Breast epithelium (tissue), 3 donors: ENCODE results near the gene FAM170B.

Experiments used
- CTCF ChIP-seq, 3 donors: fragments of 450-650 bp; IDR thresholded peaks; one replicate each; pipeline ENCODE4 v1.5.1; 2016 to 2017; ENCODE audit warnings: antibody characterized with exemption in 3 of 3, mild to moderate bottlenecking in 3 of 3, moderate library complexity in 3 of 3
- POLR2A ChIP-seq: fragments of 450-650 bp; IDR thresholded peaks from one replicate; pipeline ENCODE4 v1.6.1; 2016; ENCODE audit warnings: antibody characterized with exemption, mild to moderate bottlenecking, moderate library complexity

DNA sequence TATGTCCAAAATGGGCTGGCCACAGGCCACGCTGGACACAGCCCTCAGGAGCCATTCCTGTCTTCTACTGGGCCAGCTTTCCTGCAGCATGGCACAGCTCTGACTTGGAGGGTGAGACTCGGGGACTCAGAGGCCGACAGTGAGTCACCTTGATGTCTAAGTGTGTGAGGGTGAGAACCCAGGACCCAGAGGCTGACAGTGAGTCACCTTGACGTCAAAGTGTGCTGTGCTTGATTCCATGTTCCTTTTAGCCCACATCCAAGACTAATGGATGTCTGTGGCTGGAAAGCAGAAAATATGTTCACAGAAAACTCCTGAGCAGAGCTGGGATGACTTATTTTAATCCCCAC, 6.0 kb upstream of the FAM170B start:
- TF ChIP-seq CTCF (IDR thresholded peaks at IDR 0.05) (no peak), POLR2A (no peak)
